NB4 (cell line): ENCODE measurements around the gene OAS3.

Experiments
- DNase-seq: peaks from one replicate; pipeline ENCODE4 v3.0.0; 2010; ENCODE audit warnings: low read depth
- H3K4me3 ChIP-seq: one replicate; pipeline ENCODE4 v1.5.1; 2011; ENCODE audit warnings: mild to moderate bottlenecking, low read depth, low read length, moderate library complexity
- MYC ChIP-seq: IDR thresholded peaks from 2 replicates; pipeline ENCODE4 v1.6.1; 2011; ENCODE audit warnings: low read depth, low read length
- POLR2A ChIP-seq: IDR thresholded peaks from 2 replicates; pipeline ENCODE4 v1.6.1; 2011; ENCODE audit warnings: mild to moderate bottlenecking; ENCODE audit not compliant: insufficient read length; ENCODE audit errors: extremely low read depth
- TF ChIP-seq, protein P1 (sequence below): IDR thresholded peaks from 2 replicates; pipeline ENCODE4 v1.6.1; 2011; ENCODE audit warnings: low read depth, low read length
- TF ChIP-seq, protein P2 (sequence below): IDR thresholded peaks from one replicate; pipeline ENCODE4 v1.5.1; 2012; ENCODE audit warnings: low read depth, low read length

Gene OAS3

DNA sequence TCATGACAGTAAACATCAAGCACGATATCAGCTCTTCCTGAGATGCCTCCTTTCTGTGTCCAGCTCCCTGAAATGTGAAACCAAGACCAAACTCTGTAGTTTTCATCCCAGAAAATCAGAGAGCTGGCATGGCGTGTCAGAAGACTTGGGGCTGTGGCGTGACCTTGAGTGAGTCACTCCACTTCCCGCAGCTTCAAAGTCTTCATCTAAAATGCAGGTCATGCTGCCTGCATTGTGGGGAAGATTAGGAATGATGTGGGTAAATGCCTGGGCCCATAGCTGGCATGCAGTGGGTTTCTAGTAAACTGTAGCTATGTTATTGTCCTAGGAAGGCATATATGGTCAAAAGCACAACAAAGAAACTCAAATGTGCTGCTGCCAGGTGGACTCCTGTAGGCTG lies 68.9 kb downstream of the OAS3 start:
- TF ChIP-seq, protein P1, sequence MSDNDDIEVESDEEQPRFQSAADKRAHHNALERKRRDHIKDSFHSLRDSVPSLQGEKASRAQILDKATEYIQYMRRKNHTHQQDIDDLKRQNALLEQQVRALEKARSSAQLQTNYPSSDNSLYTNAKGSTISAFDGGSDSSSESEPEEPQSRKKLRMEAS = no peak
- TF ChIP-seq POLR2A = no peak
- TF ChIP-seq MYC = no peak
- TF ChIP-seq, protein P2, sequence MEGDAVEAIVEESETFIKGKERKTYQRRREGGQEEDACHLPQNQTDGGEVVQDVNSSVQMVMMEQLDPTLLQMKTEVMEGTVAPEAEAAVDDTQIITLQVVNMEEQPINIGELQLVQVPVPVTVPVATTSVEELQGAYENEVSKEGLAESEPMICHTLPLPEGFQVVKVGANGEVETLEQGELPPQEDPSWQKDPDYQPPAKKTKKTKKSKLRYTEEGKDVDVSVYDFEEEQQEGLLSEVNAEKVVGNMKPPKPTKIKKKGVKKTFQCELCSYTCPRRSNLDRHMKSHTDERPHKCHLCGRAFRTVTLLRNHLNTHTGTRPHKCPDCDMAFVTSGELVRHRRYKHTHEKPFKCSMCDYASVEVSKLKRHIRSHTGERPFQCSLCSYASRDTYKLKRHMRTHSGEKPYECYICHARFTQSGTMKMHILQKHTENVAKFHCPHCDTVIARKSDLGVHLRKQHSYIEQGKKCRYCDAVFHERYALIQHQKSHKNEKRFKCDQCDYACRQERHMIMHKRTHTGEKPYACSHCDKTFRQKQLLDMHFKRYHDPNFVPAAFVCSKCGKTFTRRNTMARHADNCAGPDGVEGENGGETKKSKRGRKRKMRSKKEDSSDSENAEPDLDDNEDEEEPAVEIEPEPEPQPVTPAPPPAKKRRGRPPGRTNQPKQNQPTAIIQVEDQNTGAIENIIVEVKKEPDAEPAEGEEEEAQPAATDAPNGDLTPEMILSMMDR = no peak
- DNase-seq = no peak
- no peak overlapping the region for H3K4me3 ChIP-seq

DNA sequence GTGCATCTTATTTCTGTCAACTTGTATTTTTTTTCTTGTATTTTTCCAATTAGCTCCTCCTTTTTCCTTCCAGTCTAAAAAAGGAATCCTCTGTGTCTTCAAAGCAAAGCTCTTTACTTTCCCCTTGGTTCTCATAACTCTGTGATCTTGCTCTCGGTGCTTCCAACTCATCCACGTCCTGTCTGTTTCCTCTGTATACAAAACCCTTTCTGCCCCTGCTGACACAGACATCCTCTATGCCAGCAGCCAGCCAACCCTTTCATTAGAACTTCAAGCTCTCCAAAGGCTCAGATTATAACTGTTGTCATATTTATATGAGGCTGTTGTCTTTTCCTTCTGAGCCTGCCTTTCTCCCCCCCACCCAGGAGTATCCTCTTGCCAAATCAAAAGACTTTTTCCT lies 72.4 kb downstream of the OAS3 start:
- no peak for DNase-seq
- H3K4me3 ChIP-seq = no peak overlapping the region
- TF ChIP-seq, protein P1 = no peak
- TF ChIP-seq, protein P2 = no peak
- TF ChIP-seq MYC (no peak), POLR2A (no peak)

DNA sequence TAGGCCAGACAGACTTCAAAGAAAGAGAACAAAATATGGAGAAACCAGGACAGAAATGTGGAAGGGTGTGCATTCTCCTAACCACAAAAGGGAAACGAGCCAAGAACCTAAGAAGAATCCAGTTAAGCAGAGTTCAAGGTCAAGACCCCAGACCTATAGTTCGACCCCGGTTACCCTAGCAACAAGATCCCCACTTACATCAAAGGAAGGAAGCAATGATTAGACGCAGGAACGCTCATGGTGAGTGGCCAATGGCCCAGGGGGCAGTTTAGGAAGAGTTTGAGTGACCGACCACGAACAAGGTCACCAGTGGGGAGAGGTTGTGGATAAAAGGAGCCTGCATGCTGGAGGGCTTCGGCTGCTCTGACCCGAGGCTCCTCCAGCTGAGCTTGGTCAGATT lies 76.3 kb downstream of the OAS3 start:
- TF ChIP-seq MYC = no peak
- TF ChIP-seq POLR2A = no peak
- TF ChIP-seq, protein P1 = no peak
- TF ChIP-seq, protein P2 = no peak

DNA sequence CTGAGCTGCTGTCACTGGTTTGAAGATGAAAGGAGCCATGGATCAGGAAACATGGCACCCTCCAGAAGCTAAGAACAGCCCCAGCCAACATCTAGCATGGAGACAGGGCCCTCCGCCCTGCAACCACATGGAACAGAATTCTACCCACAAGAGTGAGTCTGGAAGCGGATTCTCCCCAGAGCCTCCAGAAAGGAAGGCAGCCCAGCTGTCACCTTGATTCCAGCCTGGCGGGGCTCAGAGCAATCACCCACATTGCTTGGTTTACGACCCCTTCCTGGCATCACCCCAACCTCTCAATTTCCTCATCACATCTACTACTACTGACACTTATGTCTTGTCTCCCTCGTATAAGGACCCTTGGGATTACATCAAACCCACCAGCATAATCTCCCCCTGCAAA lies 78.5 kb downstream of the OAS3 start:
- DNase-seq = no peak
- TF ChIP-seq, protein P2 = no peak
- TF ChIP-seq POLR2A (no peak), MYC (no peak)
- TF ChIP-seq, protein P1 = no peak
- H3K4me3 ChIP-seq = no peak overlapping the region

More for the DNA sequence above, 76.3 kb downstream of the OAS3 start:
- no peak overlapping the region for H3K4me3 ChIP-seq
- DNase-seq = no peak

DNA sequence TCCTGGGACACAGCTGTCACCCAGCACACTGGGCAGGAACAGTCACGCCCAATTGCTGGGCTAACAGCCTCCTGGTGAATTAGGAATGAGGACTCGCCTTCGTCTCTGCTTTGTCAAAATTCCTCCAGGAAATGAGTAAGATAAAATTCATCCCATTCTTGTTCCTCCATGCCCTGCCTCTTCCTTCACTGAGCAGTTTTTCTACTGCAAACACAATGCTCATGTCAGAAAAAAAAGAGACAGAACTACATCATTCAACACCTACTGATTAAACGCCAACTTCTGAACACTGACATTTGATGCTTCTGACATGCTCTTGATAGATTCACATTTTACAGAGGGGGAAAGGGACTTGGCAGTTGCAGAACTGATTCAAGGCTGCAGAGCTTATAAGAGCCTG lies 80.8 kb downstream of the OAS3 start:
- no peak for DNase-seq
- TF ChIP-seq, protein P2 = no peak
- TF ChIP-seq MYC = no peak
- H3K4me3 ChIP-seq = no peak overlapping the region

DNA sequence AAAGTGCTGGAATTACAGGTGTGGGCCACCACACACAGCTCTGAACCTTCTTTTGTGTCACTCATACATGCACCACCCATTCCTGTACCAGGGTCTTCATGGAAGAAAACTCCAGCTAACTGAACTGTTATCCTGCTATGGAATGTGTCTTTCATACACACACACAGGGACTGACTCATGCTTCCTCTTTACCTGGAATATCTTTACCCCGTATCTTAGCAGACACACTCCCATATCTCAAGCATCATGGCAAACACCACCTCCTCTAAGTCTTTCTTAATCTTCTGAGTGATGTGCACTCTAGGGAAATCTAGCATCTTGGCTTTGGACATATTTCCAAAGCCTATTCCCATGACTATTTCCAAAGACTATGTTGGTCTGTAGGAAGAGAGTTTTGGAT lies 83.2 kb downstream of the OAS3 start:
- DNase-seq = no peak
- TF ChIP-seq, protein P2 = no peak
- TF ChIP-seq, protein P1 = no peak
- no peak for TF ChIP-seq POLR2A
- no peak for TF ChIP-seq MYC
- no peak overlapping the region for H3K4me3 ChIP-seq
